ES-I3 (cell line): ENCODE measurements around the gene SPART.
"Not testable (repeated sequence)": the region's sequence is repeated elsewhere in the genome, so short reads cannot be mapped to it uniquely, and the experiment has no call there.

Experiments used
- H3K36me3 ChIP-seq: 2 replicates; pipeline ENCODE4 v1.6.1; 2013; ENCODE audit warnings: mild to moderate bottlenecking, low read length, control low read depth, moderate library complexity; ENCODE audit not compliant: insufficient read depth
- H3K4me1 ChIP-seq: 2 replicates; pipeline ENCODE4 v1.6.1; 2013; ENCODE audit warnings: mild to moderate bottlenecking, control low read depth, low read length; ENCODE audit not compliant: insufficient read depth
- H3K9ac ChIP-seq: 2 replicates; pipeline ENCODE4 v1.6.1; 2013; ENCODE audit warnings: low read depth, mild to moderate bottlenecking, low read length, moderate library complexity
- H3K9me3 ChIP-seq: 2 replicates; pipeline ENCODE4 v1.6.1; 2013; ENCODE audit warnings: mild to moderate bottlenecking, low read length, moderate library complexity; ENCODE audit not compliant: control insufficient read depth, insufficient read depth

Gene SPART

DNA sequence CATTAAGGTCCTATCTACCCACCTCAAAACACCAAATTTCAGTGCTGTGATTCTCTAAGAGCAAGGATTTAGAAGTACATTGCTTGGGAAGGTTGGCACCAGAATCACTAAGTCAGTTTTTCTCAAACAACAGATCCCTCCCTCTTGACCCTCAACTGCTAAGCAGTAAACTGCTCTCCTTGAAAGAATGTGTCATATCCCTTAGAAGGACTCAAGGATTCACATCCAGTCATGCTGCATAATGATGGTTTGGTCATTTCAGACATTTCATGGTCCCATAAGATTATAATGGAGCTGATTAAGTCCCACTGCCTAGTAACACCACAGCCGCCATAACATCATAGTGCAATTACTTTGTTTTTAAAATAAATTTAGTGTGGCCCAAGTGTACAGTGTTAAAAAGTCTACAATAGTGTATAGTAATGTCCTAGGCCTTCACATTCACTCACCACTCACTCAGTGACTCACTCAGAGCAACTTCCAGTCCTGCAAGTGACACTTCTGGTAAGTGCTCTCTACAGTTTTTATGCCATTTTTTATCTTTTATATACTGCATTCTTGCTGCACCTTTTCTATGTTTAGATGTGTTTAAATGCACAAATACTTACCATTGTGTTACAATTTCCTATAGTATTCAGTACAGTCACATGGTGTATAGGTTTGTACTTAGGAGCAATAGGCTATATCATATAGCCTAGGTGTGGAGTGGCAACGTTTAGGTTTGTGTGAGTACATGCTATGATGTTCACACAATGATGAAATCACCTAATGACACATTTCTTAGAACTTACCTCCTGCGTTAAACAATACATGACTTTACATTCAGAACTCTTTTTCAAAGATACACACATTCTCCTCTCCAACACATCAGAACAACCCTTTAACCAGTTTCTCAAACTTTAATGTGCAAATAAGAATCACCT is 32.9 kb downstream of the SPART start:
- Histone ChIP-seq H3K4me1 (peaks cover 15% of the 10 kb centered on the region), H3K9me3 (no peaks in the 10 kb centered on the region), H3K9ac (no peak overlapping the region), H3K36me3 (peaks cover 27% of the 10 kb centered on the region)

- Histone ChIP-seq H3K9ac (no peak overlapping the region), H3K36me3 (peaks cover 24% of the 10 kb centered on the region), H3K4me1 (peaks cover 15% of the 10 kb centered on the region), H3K9me3 (no peaks in the 10 kb centered on the region)
Observed at GRCh38 chr13:36310417-36311108, 35.6 kb downstream of the SPART start.

DNA sequence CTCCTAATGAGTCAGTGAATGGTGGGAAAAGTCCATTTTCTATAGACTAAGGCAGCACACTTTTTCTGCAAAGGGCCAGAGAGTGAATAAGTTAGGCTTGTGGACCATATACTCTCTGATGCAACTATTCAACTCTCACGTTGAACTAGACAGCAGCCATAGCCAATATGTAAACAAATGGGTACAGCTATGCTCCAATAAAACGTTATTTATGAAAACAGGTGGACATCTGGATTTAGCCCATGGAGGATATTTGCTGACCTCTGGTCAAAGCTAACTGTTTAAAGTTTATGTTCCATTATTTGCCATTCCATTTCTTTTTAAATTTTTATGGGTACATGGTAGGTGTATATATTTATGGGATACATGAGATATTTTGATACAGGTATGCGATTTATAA is 43.9 kb downstream of the SPART start:
- H3K9me3 ChIP-seq: no peaks in the 10 kb centered on the region
- H3K4me1 ChIP-seq: peaks cover 24% of the 10 kb centered on the region
- H3K9ac ChIP-seq: no peak overlapping the region
- 0 out of 2 replicates have a peak, but pooled peaks cover 3% of the 10 kb centered on the region for H3K36me3 ChIP-seq

- H3K4me1 ChIP-seq: peaks cover 24% of the 10 kb centered on the region
- H3K9me3 ChIP-seq: not testable (repeated sequence)
- H3K36me3 ChIP-seq: peaks cover 10% of the 10 kb centered on the region
- H3K9ac ChIP-seq: 0 out of 2 replicates have a peak overlapping the region, but pooled peaks have one; percentile 14
Observed at GRCh38 chr13:36299469-36299868, 46.7 kb downstream of the SPART start.

DNA sequence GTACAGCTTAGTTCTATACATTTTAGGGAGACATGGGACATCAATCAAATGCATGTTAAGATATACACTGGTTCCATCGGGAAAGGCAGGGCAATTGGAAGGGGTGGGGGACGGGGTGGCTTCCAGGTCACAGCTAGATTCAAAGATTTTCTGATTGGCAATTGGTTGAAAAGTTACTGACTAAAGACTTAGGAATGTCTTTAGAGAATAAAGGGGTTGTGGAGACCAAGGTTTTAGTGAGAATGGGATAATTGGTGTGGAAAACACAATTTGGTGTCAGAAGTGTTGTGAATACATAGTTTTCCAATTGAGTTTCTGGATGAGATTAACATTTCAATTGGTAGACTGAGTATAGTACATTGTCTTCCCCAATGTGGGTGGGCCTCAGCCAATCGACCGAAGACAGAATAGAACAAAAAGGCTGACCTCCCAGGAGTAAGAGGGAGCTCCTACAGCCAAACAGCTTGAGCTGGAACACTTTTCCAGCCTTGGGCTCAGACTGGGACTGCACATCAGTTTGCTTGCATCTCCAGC is 47.6 kb downstream of the SPART start:
- no peaks in the 10 kb centered on the region for H3K9me3 ChIP-seq
- peak overlapping the region; percentile 100 for H3K9ac ChIP-seq
- peaks cover 24% of the 10 kb centered on the region for H3K4me1 ChIP-seq
- H3K36me3 ChIP-seq: peaks cover 19% of the 10 kb centered on the region

- Histone ChIP-seq H3K4me1 (peaks cover 24% of the 10 kb centered on the region), H3K9ac (peak within 1 kb of the TSS; percentile 100), H3K36me3 (peaks cover 28% of the 10 kb centered on the region), H3K9me3 (peaks cover 1% of the 10 kb centered on the region)
Observed at GRCh38 chr13:36297366-36298338, 48.5 kb downstream of the SPART start, which contains the start of gene CCDC169. Gene CCDC169, minus strand, starts transcription at chr13:36297814. Its CDS starts 95 bp downstream, at chr13:36297719.

- peaks cover 27% of the 10 kb centered on the region for H3K9me3 ChIP-seq
- peaks cover 2% of the 10 kb centered on the region; the same call in 1 of the 2 replicates for H3K4me1 ChIP-seq
- H3K9ac ChIP-seq: no peak overlapping the region
- H3K36me3 ChIP-seq: peaks cover 43% of the 10 kb centered on the region
Observed at GRCh38 chr13:36294096-36294495, 52.1 kb downstream of the SPART start.

DNA sequence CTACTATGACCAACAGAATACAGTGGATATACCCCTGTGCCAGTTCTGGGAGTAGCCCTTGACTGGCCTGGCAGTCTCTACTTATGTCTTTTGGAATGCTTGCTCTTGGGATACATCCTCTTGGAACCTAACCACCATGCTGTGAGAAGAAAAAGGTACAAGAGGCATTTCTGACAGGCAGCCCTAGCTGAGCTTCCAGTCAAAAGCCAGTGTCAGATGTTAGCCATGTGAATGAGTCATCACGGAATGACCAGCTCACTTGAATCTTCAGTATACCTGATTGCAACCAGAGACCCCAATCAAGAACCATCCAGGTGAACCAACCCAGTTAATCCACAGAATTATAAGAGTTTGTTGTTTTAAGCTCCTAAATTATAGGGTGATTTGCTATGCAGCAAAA is 52.7 kb downstream of the SPART start:
- H3K9ac ChIP-seq: no peak overlapping the region
- peaks cover 28% of the 10 kb centered on the region for H3K9me3 ChIP-seq
- H3K36me3 ChIP-seq: peaks cover 43% of the 10 kb centered on the region
- H3K4me1 ChIP-seq: no peaks in the 10 kb centered on the region

DNA sequence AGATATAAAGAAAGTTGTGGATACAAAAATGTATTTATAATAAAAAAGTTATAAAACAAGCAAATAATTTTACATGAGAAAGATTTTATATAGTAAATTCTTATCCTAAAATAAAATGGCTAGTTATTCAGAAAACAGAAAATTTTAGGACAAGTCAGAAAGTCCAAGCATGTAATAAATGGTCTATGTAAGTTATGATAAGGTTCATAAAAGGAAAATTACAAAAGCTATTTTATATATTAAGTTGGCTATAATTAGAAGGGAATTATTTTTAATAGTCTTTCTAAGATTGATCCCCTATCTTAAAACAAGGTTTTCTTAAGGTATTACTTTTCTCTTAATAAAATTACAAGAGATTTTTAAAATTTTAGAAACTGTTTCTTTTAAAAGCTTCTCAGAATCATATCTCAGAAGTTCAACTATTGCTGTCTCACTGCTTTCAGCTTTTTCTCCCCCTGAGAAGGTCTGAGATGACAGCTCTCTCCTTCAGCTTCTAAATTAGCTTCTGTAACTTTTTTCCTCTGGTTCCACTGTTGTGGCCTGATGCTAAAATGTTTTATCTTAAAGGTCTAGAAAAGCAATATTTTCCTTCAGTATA is 57.3 kb downstream of the SPART start:
- Histone ChIP-seq H3K4me1 (0 out of 2 replicates have a peak, but pooled peaks cover 3% of the 10 kb centered on the region), H3K9me3 (peaks cover 38% of the 10 kb centered on the region), H3K9ac (no peak overlapping the region), H3K36me3 (peaks cover 30% of the 10 kb centered on the region)

GRCh38 chr13:36286006-36286405 is 60.2 kb downstream of the SPART start:
- Histone ChIP-seq H3K9ac (no peak overlapping the region), H3K4me1 (0 out of 2 replicates have a peak, but pooled peaks cover 3% of the 10 kb centered on the region), H3K9me3 (peaks cover 28% of the 10 kb centered on the region), H3K36me3 (peaks cover 15% of the 10 kb centered on the region)

DNA sequence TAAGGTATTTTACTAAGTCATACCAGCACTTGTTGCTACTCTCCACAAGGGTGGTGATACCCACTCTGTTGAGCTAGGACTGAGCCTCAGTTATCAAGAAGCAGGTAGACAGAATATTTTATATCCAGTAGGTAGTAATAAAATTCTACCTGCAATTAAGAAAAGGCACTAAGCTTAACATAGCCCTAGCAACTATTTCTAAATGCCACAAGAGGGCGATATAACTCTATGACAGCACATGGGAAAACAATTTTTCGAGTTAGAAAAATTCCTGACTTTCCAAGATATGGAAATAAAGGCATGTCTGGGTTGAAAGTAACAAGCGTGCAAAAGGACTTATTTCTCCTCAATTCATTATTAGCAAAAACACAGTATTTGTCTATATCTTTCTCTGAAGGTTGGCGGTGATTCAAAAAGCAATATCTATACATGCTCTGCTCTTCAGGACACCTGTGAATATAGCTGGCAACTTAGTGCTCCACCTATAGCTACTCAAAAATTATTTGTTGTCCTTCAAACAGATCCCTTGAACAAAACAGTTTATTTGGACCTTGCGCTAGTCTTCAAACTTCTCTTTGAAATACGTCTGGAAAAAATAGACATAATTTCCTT is 63.3 kb downstream of the SPART start:
- H3K9ac ChIP-seq: no peak overlapping the region
- peaks cover 11% of the 10 kb centered on the region; the same call in 1 of the 2 replicates for H3K36me3 ChIP-seq
- H3K4me1 ChIP-seq: 0 out of 2 replicates have a peak, but pooled peaks cover 3% of the 10 kb centered on the region
- H3K9me3 ChIP-seq: peaks cover 7% of the 10 kb centered on the region; the same call in 1 of the 2 replicates

GRCh38 chr13:36275190-36276002 is 70.8 kb downstream of the SPART start:
- Histone ChIP-seq H3K9ac (no peak overlapping the region), H3K9me3 (no peaks in the 10 kb centered on the region), H3K36me3 (peaks cover 10% of the 10 kb centered on the region; the same call in 1 of the 2 replicates), H3K4me1 (peaks cover 4% of the 10 kb centered on the region; the same call in 1 of the 2 replicates)
